HCT116 (cell line): Measurements from ENCODE around the gene RPS27L. TPM values are rescaled to one million over a fixed set of nuclear protein-coding genes. Genes with fewer than 3 reads are reported as not detected.

Source experiments
- ATAC-seq: fragments of 200-7000 bp; cut with Tn5 transposase; 2 replicates; pipeline ENCODE4 v1.9.1; 2020; ENCODE audit warnings: mild to moderate bottlenecking, moderate library complexity
- BruUV-seq: library from RNA; stranded (reverse); fragments of 400-500 nt; replicated peaks from 2 replicates; lab custom pipeline; 2021; lab: Mats Ljungman, UMichigan
- CTCF ChIA-PET: fragments of 300-600 bp; sonication (Branson Sonifier 250); formaldehyde crosslinking; loops from one replicate; lab custom pipeline; 2021; ENCODE audit warnings: antibody characterized with exemption; lab: Charles Lee
- POLR2A ChIA-PET: fragments of 300-600, 350-600 bp; sonication (Branson Sonifier 250); formaldehyde crosslinking; loops from one replicate; lab custom pipeline; 2021; ENCODE audit warnings: antibody characterized with exemption; lab: Charles Lee
- RAD21 ChIA-PET, 2 experiments: fragments of 300-600 bp; sonication (Branson Sonifier 250); formaldehyde crosslinking; loops; one replicate each; lab custom pipeline; 2023; ENCODE audit warnings: low total read pairs in 2 of 2; ENCODE audit not compliant: uncharacterized antibody in 2 of 2, unreplicated experiment in 2 of 2, low non-redundant PET in 1 of 2; lab: Charles Lee
- DNase-seq: peaks from one replicate; pipeline ENCODE4 v3.0.0-alpha.2; 2010; ENCODE audit warnings: low read depth, low spot score
- H2AFZ ChIP-seq: fragments of 200-600 bp; shearing (Covaris generic), sonication (generic); 2 replicates; pipeline ENCODE4 v1.6.1; 2017; ENCODE audit warnings: low read depth, mixed run types, mixed read lengths, antibody characterized with exemption, low read length; ENCODE audit not compliant: poor library complexity, severe bottlenecking
- H3K27ac ChIP-seq: 2 replicates; pipeline ENCODE4 v1.5.1; 2012; ENCODE audit warnings: low read depth, low read length
- H3K27me3 ChIP-seq: fragments of 200-600 bp; sonication (generic); 2 replicates; pipeline ENCODE4 v1.6.1; 2016; ENCODE audit warnings: mixed run types, low read length, mixed read lengths; ENCODE audit not compliant: insufficient read depth
- H3K36me3 ChIP-seq, 2 experiments: fragments of 200-500 bp in 1 of 2; fragments of 200-600 bp in 1 of 2; sonication (Bioruptor generic) in 1 of 2; sonication (generic) in 1 of 2; 2 replicates each; pipeline versions ENCODE4 v1.5.1 to v1.6.1; 2014 to 2016; ENCODE audit warnings: low read length in 2 of 2, inconsistent platforms in 1 of 2, mixed read lengths in 1 of 2, mixed run types in 1 of 2; ENCODE audit not compliant: insufficient read depth in 2 of 2, control insufficient read depth in 1 of 2
- H3K4me1 ChIP-seq, 2 experiments: fragments of 200-600 bp in 1 of 2; sonication (generic) in 1 of 2; 2 replicates each; pipeline versions ENCODE4 v1.5.1 to v1.6.1; 2012 to 2017; ENCODE audit warnings: low read length in 2 of 2, inconsistent platforms in 1 of 2, mild to moderate bottlenecking in 1 of 2, mixed read lengths in 1 of 2, mixed run types in 1 of 2, moderate library complexity in 1 of 2; ENCODE audit not compliant: insufficient read depth in 2 of 2, control insufficient read depth in 1 of 2
- H3K4me2 ChIP-seq: fragments of 200-600 bp; sonication (generic); 2 replicates; pipeline ENCODE4 v1.6.1; 2017; ENCODE audit warnings: mixed run types, low read length, mixed read lengths
- H3K4me3 ChIP-seq, 2 experiments: fragments of 200-600 bp in 1 of 2; sonication (generic) in 1 of 2; replicated peaks in 1 of 2; 2 replicates each; pipeline ENCODE4 v1.5.1; 2011 to 2016; ENCODE audit warnings: low read length in 2 of 2, control low read depth in 1 of 2, low read depth in 1 of 2, mild to moderate bottlenecking in 1 of 2, mixed read lengths in 1 of 2, mixed run types in 1 of 2
- H3K79me2 ChIP-seq: fragments of 200-600 bp; sonication (generic); 2 replicates; pipeline ENCODE4 v1.6.1; 2017; ENCODE audit warnings: mild to moderate bottlenecking, mixed run types, low read length, moderate library complexity, mixed read lengths; ENCODE audit not compliant: insufficient read depth
- H3K9ac ChIP-seq: fragments of 200-600 bp; sonication (generic); 2 replicates; pipeline ENCODE4 v1.6.1; 2016; ENCODE audit warnings: low read length, mixed read lengths
- H3K9me2 ChIP-seq: fragments of 200-600 bp; sonication (generic), shearing (Covaris generic); 2 replicates; pipeline ENCODE4 v1.6.1; 2017; ENCODE audit warnings: mixed run types, mild to moderate bottlenecking, moderate library complexity; ENCODE audit not compliant: insufficient read depth
- H3K9me3 ChIP-seq, 2 experiments: fragments of 200-500 bp in 1 of 2; fragments of 200-600 bp in 1 of 2; sonication (Bioruptor generic) in 1 of 2; sonication (generic) in 1 of 2; 2 replicates each; pipeline ENCODE4 v1.6.1; 2014 to 2017; ENCODE audit warnings: low read length in 2 of 2, mixed read lengths in 2 of 2, inconsistent platforms in 1 of 2, low read depth in 1 of 2, mild to moderate bottlenecking in 1 of 2, mixed run types in 1 of 2, moderate library complexity in 1 of 2; ENCODE audit not compliant: control insufficient read depth in 1 of 2, insufficient read depth in 1 of 2
- H4K20me1 ChIP-seq: fragments of 200-600 bp; sonication (generic), shearing (Covaris generic); 2 replicates; pipeline ENCODE4 v1.6.1; 2017; ENCODE audit warnings: mixed run types, mild to moderate bottlenecking, moderate library complexity; ENCODE audit not compliant: insufficient read depth
- CEBPB ChIP-seq: IDR thresholded peaks from 2 replicates; pipeline ENCODE4 v1.6.1; 2012; ENCODE audit warnings: low read depth
- EGR1 ChIP-seq: IDR thresholded peaks from 2 replicates; pipeline ENCODE4 v1.6.1; 2012; ENCODE audit warnings: low read depth
- EZH2 ChIP-seq: fragments of 200-600 bp; sonication (generic); IDR thresholded peaks from 2 replicates; pipeline ENCODE4 v1.6.1; 2017; ENCODE audit warnings: antibody characterized with exemption, mixed run types
- EZH2phosphoT487 ChIP-seq: fragments of 200-600 bp; IDR thresholded peaks from 2 replicates; pipeline ENCODE4 v1.6.1; 2018; ENCODE audit warnings: antibody characterized with exemption, borderline replicate concordance
- FOSL1 ChIP-seq: IDR thresholded peaks from 2 replicates; pipeline ENCODE4 v1.6.1; 2012; ENCODE audit warnings: low read depth
- POLR2A ChIP-seq: IDR thresholded peaks from 2 replicates; pipeline ENCODE4 v1.7.0; 2011; ENCODE audit warnings: borderline replicate concordance; ENCODE audit not compliant: insufficient read depth, insufficient read length; ENCODE audit errors: extremely low read depth
- SIN3A ChIP-seq: IDR thresholded peaks from 2 replicates; pipeline ENCODE4 v1.6.1; 2012; ENCODE audit warnings: low read depth
- SRF ChIP-seq: IDR thresholded peaks from 2 replicates; pipeline ENCODE4 v1.6.1; 2012; ENCODE audit warnings: low read depth
- YY1 ChIP-seq: IDR thresholded peaks from 2 replicates; pipeline ENCODE4 v1.6.1; 2011; ENCODE audit warnings: low read length, low read depth, moderate library complexity, mild to moderate bottlenecking; ENCODE audit not compliant: insufficient replicate concordance; ENCODE audit errors: extremely low read depth
- ZFX ChIP-seq: fragments of 450-650 bp; IDR thresholded peaks from 2 replicates; pipeline ENCODE4 v1.6.1; 2017
- intact Hi-C: fragments of 100-400 bp; cut with micrococcal nuclease; formaldehyde crosslinking; loops from 2 replicates; pipeline ENCODE4 v1.10.0; 2022
- total RNA-seq: library from RNA; stranded (reverse); gene quantifications from one replicate; pipeline ENCODE4 v1.2.1, GENCODE V29; 2021; ENCODE audit not compliant: unreplicated experiment
- TF ChIP-seq, protein P1 (sequence below), 3 experiments: fragments of 200-600 bp in 1 of 3; sonication (generic) in 1 of 3; IDR thresholded peaks in 2 of 3; conservative IDR thresholded peaks in 1 of 3; 2 replicates each; pipeline ENCODE4 v1.5.1; 2012 to 2017; ENCODE audit warnings: low read depth in 2 of 3, low read length in 2 of 3, antibody characterized with exemption in 1 of 3, borderline replicate concordance in 1 of 3, control low read depth in 1 of 3, mild to moderate bottlenecking in 1 of 3, mixed read lengths in 1 of 3, mixed run types in 1 of 3, moderate library complexity in 1 of 3; ENCODE audit not compliant: insufficient read depth in 1 of 3
- TF ChIP-seq, protein P2 (sequence below): IDR thresholded peaks from 2 replicates; pipeline ENCODE4 v1.6.1; 2012
- TF ChIP-seq, protein P3 (sequence below): IDR thresholded peaks from 2 replicates; pipeline ENCODE4 v1.6.1; 2012

RPS27L gene
- total RNA-seq, 1 experiment from 2014 or later = 139 TPM

DNA sequence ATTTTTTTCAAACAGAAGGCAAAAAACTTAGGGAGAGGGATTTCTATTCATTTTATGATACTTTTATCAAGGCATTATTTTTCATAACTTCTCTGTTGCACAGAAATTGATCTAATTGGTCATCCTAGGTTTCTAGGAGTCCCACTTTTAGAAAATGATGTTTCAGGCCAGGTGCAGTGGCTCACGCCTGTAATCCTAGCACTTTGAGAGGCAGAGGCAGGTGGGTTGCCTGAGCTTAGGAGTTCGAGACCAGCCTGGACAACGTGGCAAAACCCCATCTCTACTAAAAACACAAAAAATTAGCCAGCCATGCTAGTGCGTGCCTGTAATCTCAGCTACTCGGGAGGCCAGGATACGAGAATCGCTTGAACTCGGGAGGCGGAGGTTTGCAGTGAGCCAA, 32.8 kb downstream of the RPS27L start:
- Histone ChIP-seq H3K79me2 (no peaks in the 10 kb centered on the region), H3K9me2 (no peaks in the 10 kb centered on the region), H4K20me1 (no peaks in the 10 kb centered on the region), H3K4me2 (no peak overlapping the region), H2AFZ (no peak overlapping the region), H3K27me3 (no peaks in the 10 kb centered on the region), H3K9ac (no peak overlapping the region), H3K27ac (no peak overlapping the region), H3K36me3 (0 out of 4 replicates have a peak, but pooled peaks cover 3% of the 10 kb centered on the region in 2 experiments), H3K4me1 (peaks cover 0 to 10% of the 10 kb centered on the region in 2 experiments; a peak in 3 of 4 replicates), H3K4me3 (no peak overlapping the region), H3K9me3 (peaks cover under 1 to 8% of the 10 kb centered on the region in 2 experiments; a peak in 2 of 4 replicates)
- ATAC-seq = no peak
- TF ChIP-seq SIN3A (no peak), EZH2 (no peak), SRF (no peak), ZFX (no peak), EGR1 (no peak), FOSL1 (no peak), EZH2phosphoT487 (no peak), YY1 (no peak), CEBPB (no peak), POLR2A (no peak)
- TF ChIP-seq, protein P1, sequence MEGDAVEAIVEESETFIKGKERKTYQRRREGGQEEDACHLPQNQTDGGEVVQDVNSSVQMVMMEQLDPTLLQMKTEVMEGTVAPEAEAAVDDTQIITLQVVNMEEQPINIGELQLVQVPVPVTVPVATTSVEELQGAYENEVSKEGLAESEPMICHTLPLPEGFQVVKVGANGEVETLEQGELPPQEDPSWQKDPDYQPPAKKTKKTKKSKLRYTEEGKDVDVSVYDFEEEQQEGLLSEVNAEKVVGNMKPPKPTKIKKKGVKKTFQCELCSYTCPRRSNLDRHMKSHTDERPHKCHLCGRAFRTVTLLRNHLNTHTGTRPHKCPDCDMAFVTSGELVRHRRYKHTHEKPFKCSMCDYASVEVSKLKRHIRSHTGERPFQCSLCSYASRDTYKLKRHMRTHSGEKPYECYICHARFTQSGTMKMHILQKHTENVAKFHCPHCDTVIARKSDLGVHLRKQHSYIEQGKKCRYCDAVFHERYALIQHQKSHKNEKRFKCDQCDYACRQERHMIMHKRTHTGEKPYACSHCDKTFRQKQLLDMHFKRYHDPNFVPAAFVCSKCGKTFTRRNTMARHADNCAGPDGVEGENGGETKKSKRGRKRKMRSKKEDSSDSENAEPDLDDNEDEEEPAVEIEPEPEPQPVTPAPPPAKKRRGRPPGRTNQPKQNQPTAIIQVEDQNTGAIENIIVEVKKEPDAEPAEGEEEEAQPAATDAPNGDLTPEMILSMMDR (IDR thresholded peaks at IDR 0.05 in 2 of 3, conservative IDR thresholded peaks at IDR 0.05 in 1 of 3; ENCODE audit: borderline replicate concordance in 1 of 3, insufficient read depth in 1 of 3, low read depth in 2 of 3, low read length in 2 of 3) = no peak
- TF ChIP-seq, protein P2, sequence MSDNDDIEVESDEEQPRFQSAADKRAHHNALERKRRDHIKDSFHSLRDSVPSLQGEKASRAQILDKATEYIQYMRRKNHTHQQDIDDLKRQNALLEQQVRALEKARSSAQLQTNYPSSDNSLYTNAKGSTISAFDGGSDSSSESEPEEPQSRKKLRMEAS = no peak
- TF ChIP-seq, protein P3, sequence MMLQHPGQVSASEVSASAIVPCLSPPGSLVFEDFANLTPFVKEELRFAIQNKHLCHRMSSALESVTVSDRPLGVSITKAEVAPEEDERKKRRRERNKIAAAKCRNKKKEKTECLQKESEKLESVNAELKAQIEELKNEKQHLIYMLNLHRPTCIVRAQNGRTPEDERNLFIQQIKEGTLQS = no peak
- ChIA-PET POLR2A (no interaction called here), RAD21 (no interaction called here), CTCF (no interaction called here)
- intact Hi-C loops = no loop called here
- no peak for DNase-seq
- no TSS peak for BruUV-seq
